Spleen (tissue), 7 donors: ENCODE measurements around the gene SLC17A5.
"Not testable (repeated sequence)": the region's sequence is repeated elsewhere in the genome, so short reads cannot be mapped to it uniquely, and the experiment has no call there.

Source experiments
- CTCF ChIP-seq, 11 experiments: fragments of 200-600 bp in 7 of 11; fragments of 450-650 bp in 4 of 11; sonication (generic) in 4 of 11; IDR thresholded peaks in 8 of 11; conservative IDR thresholded peaks in 3 of 11; 1 replicate in 7 of 11; 2 replicates in 4 of 11; pipeline versions ENCODE4 v1.4.0 to v1.8.0; 2016 to 2021; ENCODE audit warnings: antibody characterized with exemption in 11 of 11, inconsistent platforms in 4 of 11, mild to moderate bottlenecking in 1 of 11
- POLR2A ChIP-seq, 3 donors: fragments of 450-650 bp; IDR thresholded peaks; one replicate each; pipeline ENCODE4 v1.5.1; 2017; ENCODE audit warnings: antibody characterized with exemption in 3 of 3, mild to moderate bottlenecking in 1 of 3
- POLR2AphosphoS5 ChIP-seq, 3 donors: sonication (generic); formaldehyde crosslinking; IDR thresholded peaks; one replicate each; pipeline ENCODE4 v1.5.1; 2017; ENCODE audit warnings: antibody characterized with exemption in 3 of 3
- donor health status: DM: no; HTN: no; CAD: no; lungs with moderate emphysema.
- donor health status: DM: no; HTN: no; CAD: no.
- donor health status: DM: no; HTN: no; CAD: no.

DNA sequence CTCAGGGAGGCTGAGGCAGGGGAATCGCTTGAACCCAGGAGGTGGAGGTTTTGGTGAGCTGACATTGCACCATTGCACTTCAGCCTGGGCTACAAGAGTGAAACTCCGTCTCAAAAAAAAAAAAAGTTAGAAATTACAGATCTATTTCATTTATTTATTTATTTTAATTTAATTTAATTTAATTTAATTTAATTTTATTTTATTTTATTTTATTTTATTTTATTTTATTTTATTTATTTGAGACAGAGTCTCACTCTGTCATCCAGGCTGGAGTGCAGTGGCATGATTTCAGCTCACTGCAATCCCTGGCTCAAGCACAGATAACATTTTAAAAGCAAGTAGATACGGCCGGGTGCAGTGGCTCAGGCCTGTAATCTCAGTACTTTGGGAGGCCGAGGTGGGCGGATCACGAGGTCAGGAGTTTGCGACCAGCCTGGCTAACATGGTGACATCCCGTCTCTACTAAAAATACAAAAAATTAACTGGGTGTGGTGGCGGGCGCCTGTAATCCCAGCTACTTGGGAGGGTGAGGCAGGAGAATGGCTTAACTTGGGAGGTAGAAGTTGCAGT lies 98.3 kb downstream of the SLC17A5 start:
- not testable (repeated sequence) for TF ChIP-seq CTCF (IDR thresholded peaks at IDR 0.05 in 8 of 11, conservative IDR thresholded peaks at IDR 0.05 in 3 of 11); POLR2A (IDR thresholded peaks at IDR 0.05); POLR2AphosphoS5 (IDR thresholded peaks at IDR 0.05)
